Endodermal cell (in vitro differentiated cells): ENCODE results near the gene GATA3. TPM values are rescaled to one million over a fixed set of nuclear protein-coding genes. Genes with fewer than 3 reads are reported as not detected.
A peak's percentile ranks its signal among the peaks of the same experiment; 100 is the strongest.

ENCODE experiments used
- DNase-seq: peaks from one replicate; pipeline ENCODE4 v3.0.0-alpha.2; 2017
- H3K27ac ChIP-seq: 2 replicates; pipeline ENCODE4 v1.5.1; 2013; ENCODE audit warnings: mild to moderate bottlenecking, low read depth, low read length, moderate library complexity
- H3K27me3 ChIP-seq: 2 replicates; pipeline ENCODE4 v1.6.1; 2013; ENCODE audit warnings: mild to moderate bottlenecking, low read length, moderate library complexity; ENCODE audit not compliant: insufficient read depth, control insufficient read depth, poor library complexity, severe bottlenecking
- H3K36me3 ChIP-seq: 2 replicates; pipeline ENCODE4 v1.7.0; 2013; ENCODE audit warnings: mild to moderate bottlenecking, low read length, moderate library complexity; ENCODE audit not compliant: control insufficient read depth, insufficient read depth
- H3K4me1 ChIP-seq: one replicate; pipeline ENCODE4 v1.7.0; 2013; ENCODE audit warnings: low read length; ENCODE audit not compliant: control insufficient read depth, insufficient read depth
- H3K4me3 ChIP-seq: 2 replicates; pipeline ENCODE4 v1.5.1; 2013; ENCODE audit warnings: mild to moderate bottlenecking, low read length, moderate library complexity
- H3K9ac ChIP-seq: 2 replicates; pipeline ENCODE4 v1.6.1; 2013; ENCODE audit warnings: mild to moderate bottlenecking, low read length, moderate library complexity; ENCODE audit not compliant: poor library complexity, severe bottlenecking; ENCODE audit errors: extremely low read depth
- H3K9me3 ChIP-seq: 2 replicates; pipeline ENCODE4 v1.6.1; 2013; ENCODE audit warnings: mild to moderate bottlenecking, low read length, moderate library complexity; ENCODE audit not compliant: control insufficient read depth
- H3K27ac Mint-ChIP-seq: 2 replicates; pipeline ENCODE4 v1.8.0; 2020; ENCODE audit warnings: mixed read lengths
- H3K27me3 Mint-ChIP-seq: 2 replicates; pipeline ENCODE4 v1.8.0; 2021; ENCODE audit warnings: mild to moderate bottlenecking, mixed read lengths; ENCODE audit not compliant: insufficient read depth
- H3K36me3 Mint-ChIP-seq: 2 replicates; pipeline ENCODE4 v1.8.0; 2020; ENCODE audit warnings: low read depth, mixed read lengths
- H3K4me1 Mint-ChIP-seq: 2 replicates; pipeline ENCODE4 v1.8.0; 2020; ENCODE audit warnings: mixed read lengths
- H3K4me3 Mint-ChIP-seq: 2 replicates; pipeline ENCODE4 v1.8.0; 2020; ENCODE audit warnings: mild to moderate bottlenecking, moderate library complexity, mixed read lengths
- H3K9me3 Mint-ChIP-seq: 2 replicates; pipeline ENCODE4 v1.8.0; 2020; ENCODE audit warnings: mild to moderate bottlenecking, mixed read lengths
- WGBS, 2 experiments: methylation state at CpG; one replicate each; pipeline versions ENCODE4 v1.1.5 to v1.1.7; 2013; ENCODE audit warnings: missing lambda C conversion rate in 2 of 2, mixed read lengths in 1 of 2; ENCODE audit not compliant: insufficient coverage in 1 of 2, insufficient read length in 1 of 2; 5-methylcytosine and 5-hydroxymethylcytosine counted together
- total RNA-seq, 2 donors: library from RNA; stranded (reverse); fragmentation: NEBNext Ultra II Directional in 1 of 2; extraction: Animal tissue kit (Norgen Biotek cat#: 25700) in 1 of 2; gene quantifications; 2 replicates in 1 of 2; 3 replicates in 1 of 2; pipeline ENCODE4 v1.2.1, GENCODE V29; 2021
- TF ChIP-seq, protein P1 (sequence below): fragments of 200-600 bp; sonication (generic); conservative IDR thresholded peaks from 2 replicates; pipeline ENCODE4 v1.5.0; 2021; ENCODE audit warnings: antibody characterized with exemption, mild to moderate bottlenecking

The GATA3 gene
- total RNA-seq, 2 donors from 2014 or later: 51.3 to 103 TPM

DNA sequence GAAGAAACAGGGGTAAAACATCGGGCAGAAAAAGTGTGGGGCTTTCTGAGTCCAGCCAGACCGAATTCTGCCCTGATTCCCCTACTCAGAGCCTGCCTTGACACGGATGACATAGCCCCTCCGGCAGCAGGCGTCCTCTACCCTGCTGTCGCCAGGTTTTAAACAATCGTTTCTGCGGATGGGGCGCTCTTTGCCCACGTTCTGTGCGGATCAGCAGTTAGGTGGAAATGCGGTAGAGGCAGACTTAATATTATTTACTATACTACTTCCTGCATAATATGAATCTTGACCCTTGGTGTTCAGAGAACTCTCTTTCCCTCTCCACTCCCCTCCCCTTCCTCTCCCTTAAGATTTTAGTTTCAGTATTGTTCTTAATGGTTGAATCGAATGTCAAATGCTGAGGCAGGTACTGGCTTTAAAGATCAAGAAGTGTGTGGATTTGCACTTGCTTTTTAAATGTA is 2.4 kb downstream of the GATA3 start:
- Histone ChIP-seq H3K4me1 (peaks cover 25% of the 10 kb centered on the region), H3K27ac (no peak overlapping the region), H3K9ac (peak overlapping the region; percentile 57), H3K9me3 (no peaks in the 10 kb centered on the region), H3K4me3 (peak overlapping the region; percentile 97), H3K36me3 (peaks cover 28% of the 10 kb centered on the region), H3K27me3 (peaks cover 65% of the 10 kb centered on the region)
- H3K27me3 Mint-ChIP-seq: peaks cover 89% of the 10 kb centered on the region
- DNase-seq: peak; percentile 64
- peak overlapping the region; percentile 86 for H3K4me3 Mint-ChIP-seq
- peak overlapping the region; percentile 37 for H3K27ac Mint-ChIP-seq
- TF ChIP-seq, protein P1, sequence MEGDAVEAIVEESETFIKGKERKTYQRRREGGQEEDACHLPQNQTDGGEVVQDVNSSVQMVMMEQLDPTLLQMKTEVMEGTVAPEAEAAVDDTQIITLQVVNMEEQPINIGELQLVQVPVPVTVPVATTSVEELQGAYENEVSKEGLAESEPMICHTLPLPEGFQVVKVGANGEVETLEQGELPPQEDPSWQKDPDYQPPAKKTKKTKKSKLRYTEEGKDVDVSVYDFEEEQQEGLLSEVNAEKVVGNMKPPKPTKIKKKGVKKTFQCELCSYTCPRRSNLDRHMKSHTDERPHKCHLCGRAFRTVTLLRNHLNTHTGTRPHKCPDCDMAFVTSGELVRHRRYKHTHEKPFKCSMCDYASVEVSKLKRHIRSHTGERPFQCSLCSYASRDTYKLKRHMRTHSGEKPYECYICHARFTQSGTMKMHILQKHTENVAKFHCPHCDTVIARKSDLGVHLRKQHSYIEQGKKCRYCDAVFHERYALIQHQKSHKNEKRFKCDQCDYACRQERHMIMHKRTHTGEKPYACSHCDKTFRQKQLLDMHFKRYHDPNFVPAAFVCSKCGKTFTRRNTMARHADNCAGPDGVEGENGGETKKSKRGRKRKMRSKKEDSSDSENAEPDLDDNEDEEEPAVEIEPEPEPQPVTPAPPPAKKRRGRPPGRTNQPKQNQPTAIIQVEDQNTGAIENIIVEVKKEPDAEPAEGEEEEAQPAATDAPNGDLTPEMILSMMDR: no peak
- 4 to 12% methylated on average over 7 to 13 of the region's 13 CpGs for WGBS, 2 experiments
- H3K9me3 Mint-ChIP-seq: no peaks in the 10 kb centered on the region
- H3K36me3 Mint-ChIP-seq: peaks cover 58% of the 10 kb centered on the region
- H3K4me1 Mint-ChIP-seq: peaks cover 66% of the 10 kb centered on the region

DNA sequence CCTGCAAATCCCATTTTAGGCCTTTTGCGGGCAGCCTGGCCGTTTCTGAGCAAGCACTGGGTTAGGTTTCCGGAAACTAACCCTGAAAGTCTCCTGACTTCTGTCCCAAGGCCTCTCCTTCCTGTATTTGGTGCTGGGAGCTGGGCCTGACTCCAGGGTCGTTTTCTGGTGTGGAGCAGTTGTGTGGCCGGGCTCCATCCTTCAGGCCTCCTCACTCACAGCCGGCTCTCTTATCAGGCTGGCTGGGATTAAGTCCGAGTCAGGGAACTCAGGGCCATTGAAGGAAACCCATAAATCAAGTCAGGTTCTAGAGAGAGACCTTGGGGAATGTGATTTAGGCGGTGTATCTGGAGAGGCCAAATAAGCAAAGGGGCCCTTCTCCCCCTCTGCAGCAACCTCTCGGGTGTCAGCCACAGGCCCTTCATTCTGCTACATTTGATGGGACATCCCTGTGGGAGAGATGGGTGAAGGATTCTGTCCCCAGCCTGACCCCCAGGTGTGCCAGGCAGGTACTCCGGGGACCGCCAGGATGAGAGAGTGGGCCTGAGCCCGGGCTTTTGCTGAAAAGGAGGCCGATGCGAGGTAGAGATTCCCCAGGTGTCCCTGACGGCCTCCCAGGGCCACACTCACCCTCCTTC is 3.3 kb downstream of the GATA3 start:
- TF ChIP-seq, protein P1: no peak
- Mint-ChIP-seq H3K36me3 (peaks cover 66% of the 10 kb centered on the region), H3K27ac (no peak overlapping the region), H3K4me3 (peak overlapping the region; percentile 86), H3K27me3 (peaks cover 89% of the 10 kb centered on the region), H3K4me1 (peaks cover 67% of the 10 kb centered on the region), H3K9me3 (no peaks in the 10 kb centered on the region)
- Histone ChIP-seq H3K9ac (no peak overlapping the region), H3K9me3 (no peaks in the 10 kb centered on the region), H3K4me3 (peak overlapping the region; percentile 97), H3K27me3 (peaks cover 57% of the 10 kb centered on the region), H3K36me3 (peaks cover 33% of the 10 kb centered on the region), H3K27ac (no peak overlapping the region), H3K4me1 (peaks cover 27% of the 10 kb centered on the region)
- WGBS, 2 experiments: 13 to 25% methylated on average over 7 to 15 of the region's 15 CpGs
- peak; percentile 72 for DNase-seq

DNA sequence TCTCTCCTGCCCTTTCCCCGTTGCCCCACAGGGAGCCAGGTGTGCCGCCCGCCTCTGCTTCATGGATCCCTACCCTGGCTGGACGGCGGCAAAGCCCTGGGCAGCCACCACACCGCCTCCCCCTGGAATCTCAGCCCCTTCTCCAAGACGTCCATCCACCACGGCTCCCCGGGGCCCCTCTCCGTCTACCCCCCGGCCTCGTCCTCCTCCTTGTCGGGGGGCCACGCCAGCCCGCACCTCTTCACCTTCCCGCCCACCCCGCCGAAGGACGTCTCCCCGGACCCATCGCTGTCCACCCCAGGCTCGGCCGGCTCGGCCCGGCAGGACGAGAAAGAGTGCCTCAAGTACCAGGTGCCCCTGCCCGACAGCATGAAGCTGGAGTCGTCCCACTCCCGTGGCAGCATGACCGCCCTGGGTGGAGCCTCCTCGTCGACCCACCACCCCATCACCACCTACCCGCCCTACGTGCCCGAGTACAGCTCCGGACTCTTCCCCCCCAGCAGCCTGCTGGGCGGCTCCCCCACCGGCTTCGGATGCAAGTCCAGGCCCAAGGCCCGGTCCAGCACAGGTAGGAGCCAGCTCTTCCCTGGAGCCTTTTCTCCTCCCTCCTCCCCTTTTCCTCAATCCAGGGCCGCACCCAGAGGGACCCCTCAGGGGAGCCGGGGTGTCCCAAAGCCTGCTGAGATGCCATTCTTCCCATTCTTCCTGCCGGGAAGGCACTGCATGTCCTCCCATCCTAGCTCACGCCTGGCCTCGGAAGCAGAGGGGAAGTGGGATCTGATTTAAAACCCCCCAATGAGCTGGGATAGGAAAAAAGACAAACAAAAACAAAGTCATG is 4.0 kb downstream of the GATA3 start:
- H3K36me3 Mint-ChIP-seq: peaks cover 72% of the 10 kb centered on the region
- Histone ChIP-seq H3K4me1 (peaks cover 31% of the 10 kb centered on the region), H3K9me3 (no peaks in the 10 kb centered on the region), H3K36me3 (peaks cover 34% of the 10 kb centered on the region), H3K9ac (no peak overlapping the region), H3K27me3 (peaks cover 52% of the 10 kb centered on the region), H3K27ac (no peak overlapping the region), H3K4me3 (peak overlapping the region; percentile 97)
- 29 to 44% methylated on average over 11 to 45 of the region's 45 CpGs for WGBS, 2 experiments
- peaks cover 90% of the 10 kb centered on the region for H3K27me3 Mint-ChIP-seq
- peak overlapping the region; percentile 86 for H3K4me3 Mint-ChIP-seq
- TF ChIP-seq, protein P1: no peak
- no peaks in the 10 kb centered on the region for H3K9me3 Mint-ChIP-seq
- no peak overlapping the region for H3K27ac Mint-ChIP-seq
- H3K4me1 Mint-ChIP-seq: peaks cover 70% of the 10 kb centered on the region
- peak; percentile 71 for DNase-seq
